HCT116 (cell line): Measurements from ENCODE around the gene LRRN3. TPM values are rescaled to one million over a fixed set of nuclear protein-coding genes. Genes with fewer than 3 reads are reported as not detected.

Source experiments
- ATAC-seq: fragments of 200-7000 bp; cut with Tn5 transposase; 2 replicates; pipeline ENCODE4 v1.9.1; 2020; ENCODE audit warnings: mild to moderate bottlenecking, moderate library complexity
- BruUV-seq: library from RNA; stranded (reverse); fragments of 400-500 nt; replicated peaks from 2 replicates; lab custom pipeline; 2021; lab: Mats Ljungman, UMichigan
- CTCF ChIA-PET: fragments of 300-600 bp; sonication (Branson Sonifier 250); formaldehyde crosslinking; loops from one replicate; lab custom pipeline; 2021; ENCODE audit warnings: antibody characterized with exemption; lab: Charles Lee
- POLR2A ChIA-PET: fragments of 300-600, 350-600 bp; sonication (Branson Sonifier 250); formaldehyde crosslinking; loops from one replicate; lab custom pipeline; 2021; ENCODE audit warnings: antibody characterized with exemption; lab: Charles Lee
- RAD21 ChIA-PET, 2 experiments: fragments of 300-600 bp; sonication (Branson Sonifier 250); formaldehyde crosslinking; loops; one replicate each; lab custom pipeline; 2023; ENCODE audit warnings: low total read pairs in 2 of 2; ENCODE audit not compliant: uncharacterized antibody in 2 of 2, unreplicated experiment in 2 of 2, low non-redundant PET in 1 of 2; lab: Charles Lee
- DNase-seq: peaks from one replicate; pipeline ENCODE4 v3.0.0-alpha.2; 2010; ENCODE audit warnings: low read depth, low spot score
- H2AFZ ChIP-seq: fragments of 200-600 bp; shearing (Covaris generic), sonication (generic); 2 replicates; pipeline ENCODE4 v1.6.1; 2017; ENCODE audit warnings: low read depth, mixed run types, mixed read lengths, antibody characterized with exemption, low read length; ENCODE audit not compliant: poor library complexity, severe bottlenecking
- H3K27ac ChIP-seq: 2 replicates; pipeline ENCODE4 v1.5.1; 2012; ENCODE audit warnings: low read depth, low read length
- H3K27me3 ChIP-seq: fragments of 200-600 bp; sonication (generic); 2 replicates; pipeline ENCODE4 v1.6.1; 2016; ENCODE audit warnings: mixed run types, low read length, mixed read lengths; ENCODE audit not compliant: insufficient read depth
- H3K36me3 ChIP-seq, 2 experiments: fragments of 200-500 bp in 1 of 2; fragments of 200-600 bp in 1 of 2; sonication (Bioruptor generic) in 1 of 2; sonication (generic) in 1 of 2; 2 replicates each; pipeline versions ENCODE4 v1.5.1 to v1.6.1; 2014 to 2016; ENCODE audit warnings: low read length in 2 of 2, inconsistent platforms in 1 of 2, mixed read lengths in 1 of 2, mixed run types in 1 of 2; ENCODE audit not compliant: insufficient read depth in 2 of 2, control insufficient read depth in 1 of 2
- H3K4me1 ChIP-seq, 2 experiments: fragments of 200-600 bp in 1 of 2; sonication (generic) in 1 of 2; 2 replicates each; pipeline versions ENCODE4 v1.5.1 to v1.6.1; 2012 to 2017; ENCODE audit warnings: low read length in 2 of 2, inconsistent platforms in 1 of 2, mild to moderate bottlenecking in 1 of 2, mixed read lengths in 1 of 2, mixed run types in 1 of 2, moderate library complexity in 1 of 2; ENCODE audit not compliant: insufficient read depth in 2 of 2, control insufficient read depth in 1 of 2
- H3K4me2 ChIP-seq: fragments of 200-600 bp; sonication (generic); 2 replicates; pipeline ENCODE4 v1.6.1; 2017; ENCODE audit warnings: mixed run types, low read length, mixed read lengths
- H3K4me3 ChIP-seq, 2 experiments: fragments of 200-600 bp in 1 of 2; sonication (generic) in 1 of 2; replicated peaks in 1 of 2; 2 replicates each; pipeline ENCODE4 v1.5.1; 2011 to 2016; ENCODE audit warnings: low read length in 2 of 2, control low read depth in 1 of 2, low read depth in 1 of 2, mild to moderate bottlenecking in 1 of 2, mixed read lengths in 1 of 2, mixed run types in 1 of 2
- H3K79me2 ChIP-seq: fragments of 200-600 bp; sonication (generic); 2 replicates; pipeline ENCODE4 v1.6.1; 2017; ENCODE audit warnings: mild to moderate bottlenecking, mixed run types, low read length, moderate library complexity, mixed read lengths; ENCODE audit not compliant: insufficient read depth
- H3K9ac ChIP-seq: fragments of 200-600 bp; sonication (generic); 2 replicates; pipeline ENCODE4 v1.6.1; 2016; ENCODE audit warnings: low read length, mixed read lengths
- H3K9me2 ChIP-seq: fragments of 200-600 bp; sonication (generic), shearing (Covaris generic); 2 replicates; pipeline ENCODE4 v1.6.1; 2017; ENCODE audit warnings: mixed run types, mild to moderate bottlenecking, moderate library complexity; ENCODE audit not compliant: insufficient read depth
- H3K9me3 ChIP-seq, 2 experiments: fragments of 200-500 bp in 1 of 2; fragments of 200-600 bp in 1 of 2; sonication (Bioruptor generic) in 1 of 2; sonication (generic) in 1 of 2; 2 replicates each; pipeline ENCODE4 v1.6.1; 2014 to 2017; ENCODE audit warnings: low read length in 2 of 2, mixed read lengths in 2 of 2, inconsistent platforms in 1 of 2, low read depth in 1 of 2, mild to moderate bottlenecking in 1 of 2, mixed run types in 1 of 2, moderate library complexity in 1 of 2; ENCODE audit not compliant: control insufficient read depth in 1 of 2, insufficient read depth in 1 of 2
- H4K20me1 ChIP-seq: fragments of 200-600 bp; sonication (generic), shearing (Covaris generic); 2 replicates; pipeline ENCODE4 v1.6.1; 2017; ENCODE audit warnings: mixed run types, mild to moderate bottlenecking, moderate library complexity; ENCODE audit not compliant: insufficient read depth
- CBX3 ChIP-seq: IDR thresholded peaks from 2 replicates; pipeline ENCODE4 v1.6.1; 2012; ENCODE audit warnings: low read depth
- CEBPB ChIP-seq: IDR thresholded peaks from 2 replicates; pipeline ENCODE4 v1.6.1; 2012; ENCODE audit warnings: low read depth
- EZH2phosphoT487 ChIP-seq: fragments of 200-600 bp; IDR thresholded peaks from 2 replicates; pipeline ENCODE4 v1.6.1; 2018; ENCODE audit warnings: antibody characterized with exemption, borderline replicate concordance
- FOSL1 ChIP-seq: IDR thresholded peaks from 2 replicates; pipeline ENCODE4 v1.6.1; 2012; ENCODE audit warnings: low read depth
- JUND ChIP-seq: IDR thresholded peaks from 2 replicates; pipeline ENCODE4 v1.6.1; 2012
- MAX ChIP-seq: IDR thresholded peaks from 2 replicates; pipeline ENCODE4 v1.6.1; 2012
- RAD21 ChIP-seq: IDR thresholded peaks from 2 replicates; pipeline ENCODE4 v1.6.1; 2012; ENCODE audit warnings: low read depth, mild to moderate bottlenecking
- TCF7L2 ChIP-seq: IDR thresholded peaks from 2 replicates; pipeline ENCODE4 v1.7.0; 2011; ENCODE audit warnings: borderline replicate concordance, inconsistent platforms; ENCODE audit not compliant: insufficient read depth, insufficient read length; ENCODE audit errors: extremely low read depth
- ZFX ChIP-seq: fragments of 450-650 bp; IDR thresholded peaks from 2 replicates; pipeline ENCODE4 v1.6.1; 2017
- ZNF274 ChIP-seq: fragments of 200-500 bp; sonication (Bioruptor generic); IDR thresholded peaks from 2 replicates; pipeline ENCODE4 v1.6.1; 2014; ENCODE audit warnings: mild to moderate bottlenecking, low read depth, low read length, inconsistent platforms
- intact Hi-C: fragments of 100-400 bp; cut with micrococcal nuclease; formaldehyde crosslinking; loops from 2 replicates; pipeline ENCODE4 v1.10.0; 2022
- total RNA-seq: library from RNA; stranded (reverse); gene quantifications from one replicate; pipeline ENCODE4 v1.2.1, GENCODE V29; 2021; ENCODE audit not compliant: unreplicated experiment
- TF ChIP-seq, protein P1 (sequence below): IDR thresholded peaks from 2 replicates; pipeline ENCODE4 v1.6.1; 2011; ENCODE audit warnings: mild to moderate bottlenecking, low read length, moderate library complexity; ENCODE audit not compliant: insufficient replicate concordance; ENCODE audit errors: extremely low read depth
- TF ChIP-seq, protein P2 (sequence below), 3 experiments: fragments of 200-600 bp in 1 of 3; sonication (generic) in 1 of 3; IDR thresholded peaks in 2 of 3; conservative IDR thresholded peaks in 1 of 3; 2 replicates each; pipeline ENCODE4 v1.5.1; 2012 to 2017; ENCODE audit warnings: low read depth in 2 of 3, low read length in 2 of 3, antibody characterized with exemption in 1 of 3, borderline replicate concordance in 1 of 3, control low read depth in 1 of 3, mild to moderate bottlenecking in 1 of 3, mixed read lengths in 1 of 3, mixed run types in 1 of 3, moderate library complexity in 1 of 3; ENCODE audit not compliant: insufficient read depth in 1 of 3

LRRN3 gene
- total RNA-seq, 1 experiment from 2014 or later: 0.07 TPM

GRCh38 chr7:111063166-111063565 lies 27.8 kb upstream of the LRRN3 start (continued):
- TF ChIP-seq RAD21: no peak
- no peak for TF ChIP-seq CBX3
- TF ChIP-seq, protein P1, sequence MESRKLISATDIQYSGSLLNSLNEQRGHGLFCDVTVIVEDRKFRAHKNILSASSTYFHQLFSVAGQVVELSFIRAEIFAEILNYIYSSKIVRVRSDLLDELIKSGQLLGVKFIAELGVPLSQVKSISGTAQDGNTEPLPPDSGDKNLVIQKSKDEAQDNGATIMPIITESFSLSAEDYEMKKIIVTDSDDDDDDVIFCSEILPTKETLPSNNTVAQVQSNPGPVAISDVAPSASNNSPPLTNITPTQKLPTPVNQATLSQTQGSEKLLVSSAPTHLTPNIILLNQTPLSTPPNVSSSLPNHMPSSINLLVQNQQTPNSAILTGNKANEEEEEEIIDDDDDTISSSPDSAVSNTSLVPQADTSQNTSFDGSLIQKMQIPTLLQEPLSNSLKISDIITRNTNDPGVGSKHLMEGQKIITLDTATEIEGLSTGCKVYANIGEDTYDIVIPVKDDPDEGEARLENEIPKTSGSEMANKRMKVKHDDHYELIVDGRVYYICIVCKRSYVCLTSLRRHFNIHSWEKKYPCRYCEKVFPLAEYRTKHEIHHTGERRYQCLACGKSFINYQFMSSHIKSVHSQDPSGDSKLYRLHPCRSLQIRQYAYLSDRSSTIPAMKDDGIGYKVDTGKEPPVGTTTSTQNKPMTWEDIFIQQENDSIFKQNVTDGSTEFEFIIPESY: no peak

GRCh38 chr7:111067251-111067650 lies 23.7 kb upstream of the LRRN3 start:
- POLR2A ChIA-PET: no interaction called here
- H3K9me2 ChIP-seq: no peaks in the 10 kb centered on the region

More at GRCh38 chr7:111067251-111067650, 23.7 kb upstream of the LRRN3 start:
- Histone ChIP-seq H2AFZ (no peak overlapping the region), H3K9me3 (no peaks in the 10 kb centered on the region), H3K9ac (no peak overlapping the region), H3K27me3 (no peaks in the 10 kb centered on the region), H3K4me2 (no peak overlapping the region), H3K79me2 (no peaks in the 10 kb centered on the region), H3K4me3 (no peak overlapping the region), H4K20me1 (no peaks in the 10 kb centered on the region), H3K36me3 (no peaks in the 10 kb centered on the region), H3K4me1 (no peaks in the 10 kb centered on the region), H3K27ac (no peak overlapping the region)
- RAD21 ChIA-PET: no interaction called here
- no TSS peak for BruUV-seq
- TF ChIP-seq, protein P2, sequence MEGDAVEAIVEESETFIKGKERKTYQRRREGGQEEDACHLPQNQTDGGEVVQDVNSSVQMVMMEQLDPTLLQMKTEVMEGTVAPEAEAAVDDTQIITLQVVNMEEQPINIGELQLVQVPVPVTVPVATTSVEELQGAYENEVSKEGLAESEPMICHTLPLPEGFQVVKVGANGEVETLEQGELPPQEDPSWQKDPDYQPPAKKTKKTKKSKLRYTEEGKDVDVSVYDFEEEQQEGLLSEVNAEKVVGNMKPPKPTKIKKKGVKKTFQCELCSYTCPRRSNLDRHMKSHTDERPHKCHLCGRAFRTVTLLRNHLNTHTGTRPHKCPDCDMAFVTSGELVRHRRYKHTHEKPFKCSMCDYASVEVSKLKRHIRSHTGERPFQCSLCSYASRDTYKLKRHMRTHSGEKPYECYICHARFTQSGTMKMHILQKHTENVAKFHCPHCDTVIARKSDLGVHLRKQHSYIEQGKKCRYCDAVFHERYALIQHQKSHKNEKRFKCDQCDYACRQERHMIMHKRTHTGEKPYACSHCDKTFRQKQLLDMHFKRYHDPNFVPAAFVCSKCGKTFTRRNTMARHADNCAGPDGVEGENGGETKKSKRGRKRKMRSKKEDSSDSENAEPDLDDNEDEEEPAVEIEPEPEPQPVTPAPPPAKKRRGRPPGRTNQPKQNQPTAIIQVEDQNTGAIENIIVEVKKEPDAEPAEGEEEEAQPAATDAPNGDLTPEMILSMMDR (IDR thresholded peaks at IDR 0.05 in 2 of 3, conservative IDR thresholded peaks at IDR 0.05 in 1 of 3; ENCODE audit: borderline replicate concordance in 1 of 3, insufficient read depth in 1 of 3, low read depth in 2 of 3, low read length in 2 of 3): no peak
- TF ChIP-seq JUND (no peak), TCF7L2 (no peak), FOSL1 (no peak), EZH2phosphoT487 (no peak), ZFX (no peak), RAD21 (no peak), CEBPB (no peak), ZNF274 (no peak), MAX (no peak)
- TF ChIP-seq, protein P1: no peak
- ATAC-seq (no peak), DNase-seq (no peak)
- intact Hi-C loops: no loop called here
- CTCF ChIA-PET: no interaction called here
